Thymus (tissue), 11 donors: Measurements from ENCODE around the gene ZNF574. TPM values are rescaled to one million over a fixed set of nuclear protein-coding genes. Genes with fewer than 3 reads are reported as not detected.
A peak's percentile ranks its signal among the peaks of the same experiment; 100 is the strongest.

Source experiments
- DNase-seq, 9 donors: peaks; one replicate each; pipeline ENCODE4 v3.0.0-alpha.2; 2013; ENCODE audit warnings: low spot score in 9 of 9, low read depth in 6 of 9, missing footprints in 1 of 9
- H3K27ac ChIP-seq, 2 donors: one replicate each; pipeline ENCODE4 v1.5.1; 2013; ENCODE audit warnings: control low read depth in 1 of 2, low read depth in 1 of 2, low read length in 1 of 2, mild to moderate bottlenecking in 1 of 2, moderate library complexity in 1 of 2
- H3K27me3 ChIP-seq, 2 donors: one replicate each; pipeline ENCODE4 v1.5.1; 2013; ENCODE audit warnings: low read length in 1 of 2; ENCODE audit not compliant: control insufficient read depth in 2 of 2, insufficient read depth in 1 of 2
- H3K36me3 ChIP-seq, 2 donors: one replicate each; pipeline ENCODE4 v1.5.1; 2013; ENCODE audit warnings: low read length in 1 of 2, mild to moderate bottlenecking in 1 of 2, moderate library complexity in 1 of 2; ENCODE audit not compliant: control insufficient read depth in 2 of 2, insufficient read depth in 2 of 2
- H3K4me1 ChIP-seq, 2 donors: one replicate each; pipeline ENCODE4 v1.5.1; 2013; ENCODE audit warnings: low read length in 2 of 2; ENCODE audit not compliant: control insufficient read depth in 2 of 2, insufficient read depth in 2 of 2
- H3K4me3 ChIP-seq, 2 donors: one replicate each; pipeline ENCODE4 v1.5.1; 2013; ENCODE audit warnings: low read length in 2 of 2, control low read depth in 1 of 2, mild to moderate bottlenecking in 1 of 2
- H3K9me3 ChIP-seq, 2 donors: one replicate each; pipeline ENCODE4 v1.5.1; 2013; ENCODE audit warnings: low read length in 1 of 2, mild to moderate bottlenecking in 1 of 2; ENCODE audit not compliant: control insufficient read depth in 2 of 2, insufficient read depth in 1 of 2
- WGBS: extraction: QIAGEN DNeasy Blood & Tissue Kit; methylation state at CpG from one replicate; pipeline ENCODE4 v1.1.7; 2013; 5-methylcytosine and 5-hydroxymethylcytosine counted together
- polyA plus RNA-seq: library from polyadenylated mRNA; stranded (reverse); fragments of 200-250 nt; gene quantifications from one replicate; pipeline ENCODE4 v1.2.3, GENCODE V29; 2013
- total RNA-seq: library from RNA; stranded (reverse); fragments of 120-200 nt; gene quantifications from one replicate; pipeline ENCODE4 v1.2.4, GENCODE V29; 2013
- donor health status: healthy.

ZNF574 gene
- total and polyA plus RNA-seq, 2 donors, result 5.7 to 6.0 TPM

GRCh38 chr19:42066075-42066754 is 9.8 kb upstream of the ZNF574 start:
- no peak overlapping the region for H3K4me3 ChIP-seq
- H3K36me3 ChIP-seq, result no peaks in the 10 kb centered on the region
- H3K27me3 ChIP-seq, result peaks cover 5 to 38% of the 10 kb centered on the region in 2 donors
- WGBS, result 88% methylated on average over 9 of the region's 9 CpGs
- DNase-seq, result no peak
- peaks cover 7 to 21% of the 10 kb centered on the region in 2 donors for H3K4me1 ChIP-seq
- H3K27ac ChIP-seq, result no peak overlapping the region
- H3K9me3 ChIP-seq, result no peaks in the 10 kb centered on the region

- WGBS, result 93% methylated on average over 6 of the region's 6 CpGs
- peaks cover 5 to 38% of the 10 kb centered on the region in 2 donors for H3K27me3 ChIP-seq
- H3K9me3 ChIP-seq, result no peaks in the 10 kb centered on the region
Observed at GRCh38 chr19:42067315-42067888, 8.6 kb upstream of the ZNF574 start.

GRCh38 chr19:42068361-42068755 is 7.6 kb upstream of the ZNF574 start:
- Histone ChIP-seq H3K27me3 (peaks cover 5 to 38% of the 10 kb centered on the region in 2 donors), H3K36me3 (no peaks in the 10 kb centered on the region), H3K27ac (no peak overlapping the region), H3K4me3 (no peak overlapping the region), H3K9me3 (no peaks in the 10 kb centered on the region), H3K4me1 (peaks cover 7 to 21% of the 10 kb centered on the region in 2 donors)
- WGBS, result 72% methylated on average over 8 of the region's 8 CpGs
- DNase-seq, result no peak

More at GRCh38 chr19:42067315-42067888, 8.6 kb upstream of the ZNF574 start:
- no peak for DNase-seq
- no peaks in the 10 kb centered on the region for H3K36me3 ChIP-seq
- peaks cover 7 to 21% of the 10 kb centered on the region in 2 donors for H3K4me1 ChIP-seq
- H3K4me3 ChIP-seq, result no peak overlapping the region
- no peak overlapping the region for H3K27ac ChIP-seq

GRCh38 chr19:42068756-42069571 is 7.0 kb upstream of the ZNF574 start:
- 16% methylated on average over 29 of the region's 29 CpGs for WGBS
- no peaks in the 10 kb centered on the region for H3K36me3 ChIP-seq
- DNase-seq, result no peak
- peaks cover 5 to 38% of the 10 kb centered on the region in 2 donors for H3K27me3 ChIP-seq
- no peak overlapping the region for H3K27ac ChIP-seq
- no peaks in the 10 kb centered on the region for H3K9me3 ChIP-seq
- H3K4me3 ChIP-seq, result peak overlapping the region in 1 of 2 donors; percentile 26
- H3K4me1 ChIP-seq, result peaks cover 7 to 21% of the 10 kb centered on the region in 2 donors

- DNase-seq, result peak in 1 of 9 donors; percentile 33
- H3K9me3 ChIP-seq, result no peaks in the 10 kb centered on the region
- peaks cover 5 to 38% of the 10 kb centered on the region in 2 donors for H3K27me3 ChIP-seq
- WGBS, result 6% methylated on average over 29 of the region's 29 CpGs
- peaks cover 8 to 22% of the 10 kb centered on the region in 2 donors for H3K4me1 ChIP-seq
- H3K27ac ChIP-seq, result no peak within 1 kb of the TSS
- peak within 1 kb of the TSS; percentile 22 to 26 for H3K4me3 ChIP-seq
- no peaks in the 10 kb centered on the region for H3K36me3 ChIP-seq
Observed at GRCh38 chr19:42069619-42070351, 6.2 kb upstream of the ZNF574 start, which contains the start of gene GRIK5. Gene GRIK5 (minus strand): TSS chr19:42070206. CDS start chr19:42065770, 4,436 bp downstream.

- no peak for DNase-seq
- Histone ChIP-seq H3K36me3 (no peaks in the 10 kb centered on the region), H3K4me1 (peaks cover 14 to 28% of the 10 kb centered on the region in 2 donors), H3K4me3 (no peak overlapping the region), H3K27me3 (peaks cover 5 to 38% of the 10 kb centered on the region in 2 donors), H3K9me3 (no peaks in the 10 kb centered on the region), H3K27ac (no peak overlapping the region)
- 97% methylated on average over 12 of the region's 12 CpGs for WGBS
Observed at GRCh38 chr19:42071247-42071646, 4.7 kb upstream of the ZNF574 start.

- DNase-seq, result peak in 1 of 9 donors; percentile 12
- Histone ChIP-seq H3K4me3 (peak overlapping the region; percentile 86 to 91), H3K9me3 (no peaks in the 10 kb centered on the region), H3K4me1 (peaks cover 17 to 32% of the 10 kb centered on the region in 2 donors), H3K27ac (peak overlapping the region; percentile 94 to 98), H3K27me3 (peaks cover 2 to 13% of the 10 kb centered on the region in 2 donors), H3K36me3 (peaks cover 13 to 17% of the 10 kb centered on the region in 2 donors)
- WGBS, result 68% methylated on average over 27 of the region's 27 CpGs
Observed at GRCh38 chr19:42074513-42075363, 1.2 kb upstream of the ZNF574 start.

- no peak for DNase-seq
- Histone ChIP-seq H3K9me3 (no peaks in the 10 kb centered on the region), H3K4me1 (peaks cover 12 to 26% of the 10 kb centered on the region in 2 donors), H3K27ac (peak overlapping the region; percentile 94 to 98), H3K4me3 (peak overlapping the region; percentile 86 to 91), H3K27me3 (peaks cover 0 to 7% of the 10 kb centered on the region in 2 donors), H3K36me3 (peaks cover 19 to 22% of the 10 kb centered on the region in 2 donors)
- whole genome bisulfite sequencing, result 4% methylated on average over 3 of the region's 3 CpGs
Observed at GRCh38 chr19:42075364-42075615, 676 bp upstream of the ZNF574 start.
